NB4 (cell line): Measurements from ENCODE around the gene ZZZ3.

ENCODE experiments used
- MAX ChIP-seq: IDR thresholded peaks from 2 replicates; pipeline ENCODE4 v1.6.1; 2011; ENCODE audit warnings: low read depth, low read length
- POLR2A ChIP-seq: IDR thresholded peaks from 2 replicates; pipeline ENCODE4 v1.6.1; 2011; ENCODE audit warnings: mild to moderate bottlenecking; ENCODE audit not compliant: insufficient read length; ENCODE audit errors: extremely low read depth
- TF ChIP-seq, protein P1 (sequence below): IDR thresholded peaks from one replicate; pipeline ENCODE4 v1.5.1; 2012; ENCODE audit warnings: low read depth, low read length

- TF ChIP-seq, protein P1, sequence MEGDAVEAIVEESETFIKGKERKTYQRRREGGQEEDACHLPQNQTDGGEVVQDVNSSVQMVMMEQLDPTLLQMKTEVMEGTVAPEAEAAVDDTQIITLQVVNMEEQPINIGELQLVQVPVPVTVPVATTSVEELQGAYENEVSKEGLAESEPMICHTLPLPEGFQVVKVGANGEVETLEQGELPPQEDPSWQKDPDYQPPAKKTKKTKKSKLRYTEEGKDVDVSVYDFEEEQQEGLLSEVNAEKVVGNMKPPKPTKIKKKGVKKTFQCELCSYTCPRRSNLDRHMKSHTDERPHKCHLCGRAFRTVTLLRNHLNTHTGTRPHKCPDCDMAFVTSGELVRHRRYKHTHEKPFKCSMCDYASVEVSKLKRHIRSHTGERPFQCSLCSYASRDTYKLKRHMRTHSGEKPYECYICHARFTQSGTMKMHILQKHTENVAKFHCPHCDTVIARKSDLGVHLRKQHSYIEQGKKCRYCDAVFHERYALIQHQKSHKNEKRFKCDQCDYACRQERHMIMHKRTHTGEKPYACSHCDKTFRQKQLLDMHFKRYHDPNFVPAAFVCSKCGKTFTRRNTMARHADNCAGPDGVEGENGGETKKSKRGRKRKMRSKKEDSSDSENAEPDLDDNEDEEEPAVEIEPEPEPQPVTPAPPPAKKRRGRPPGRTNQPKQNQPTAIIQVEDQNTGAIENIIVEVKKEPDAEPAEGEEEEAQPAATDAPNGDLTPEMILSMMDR: no peak
- TF ChIP-seq POLR2A: no peak
- TF ChIP-seq MAX: no peak
Measured at GRCh38 chr1:77732090-77732489, 49.6 kb upstream of the ZZZ3 start.
